GM18858 (cell line): ENCODE measurements around the gene BARX1.

Source experiments
- ATAC-seq: cut with Tn5 transposase; IDR thresholded peaks from one replicate; pipeline ENCODE4 v1.9.1; 2021; ENCODE audit not compliant: unreplicated experiment

The BARX1 gene

DNA sequence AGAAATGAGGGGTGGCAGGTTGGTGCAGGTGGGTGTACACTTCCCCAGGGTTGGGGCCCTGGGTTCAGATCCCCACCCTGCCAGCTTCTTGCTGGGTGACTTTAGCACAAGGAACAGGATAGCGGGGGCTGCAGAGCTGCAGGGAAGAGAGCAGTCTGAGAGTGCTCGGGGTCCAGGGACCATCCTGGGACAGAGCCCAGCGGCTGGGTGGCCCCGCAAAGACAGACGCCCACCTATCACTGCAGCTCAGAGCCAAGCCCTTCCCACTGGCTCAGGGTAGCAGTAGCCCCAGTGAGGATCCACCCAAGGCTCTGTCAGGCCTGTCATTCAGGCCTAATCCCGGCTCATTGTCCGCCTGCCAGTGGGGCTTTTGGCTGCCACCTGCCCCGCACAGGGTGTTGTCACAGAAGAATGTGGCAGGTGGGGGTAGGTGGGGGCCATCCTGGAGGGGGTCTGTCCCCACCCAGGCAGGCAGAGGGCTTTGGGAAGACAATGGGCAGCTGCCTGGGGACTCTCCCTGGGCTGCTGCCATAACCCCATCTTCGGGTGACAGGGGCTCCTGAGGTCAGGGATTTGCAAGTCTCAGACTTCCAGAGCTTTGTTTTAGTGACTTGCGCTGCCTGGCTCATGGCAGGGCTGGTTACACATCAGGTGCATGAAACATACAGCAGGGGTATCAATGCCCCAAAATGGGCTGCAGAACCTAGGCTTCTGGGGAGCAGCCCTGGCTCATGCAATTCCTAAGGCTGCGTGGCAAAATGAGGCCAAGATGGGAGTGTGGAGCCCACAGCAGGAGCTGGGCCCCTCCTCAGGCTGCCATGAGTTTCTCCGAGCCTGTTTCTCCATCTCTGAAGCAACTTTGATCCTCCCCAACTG is 52.1 kb downstream of the BARX1 start:
- ATAC-seq, result no peak

GRCh38 chr9:93902051-93902779 is 52.9 kb downstream of the BARX1 start:
- ATAC-seq, result no peak
